DOHH2 (cell line): Measurements from ENCODE around the gene CD2AP.

Experiments used
- H3F3A ChIP-seq: fragments of 200-600 bp; sonication (generic), shearing (Covaris generic); 2 replicates; pipeline ENCODE4 v1.6.0; 2016; ENCODE audit warnings: antibody characterized with exemption, mild to moderate bottlenecking; ENCODE audit not compliant: control insufficient read depth, insufficient read depth
- H3K27ac ChIP-seq: fragments of 200-600 bp; sonication (generic); 2 replicates; pipeline ENCODE4 v1.5.1; 2014; ENCODE audit warnings: low read depth, mild to moderate bottlenecking, low read length, moderate library complexity
- H3K27me3 ChIP-seq: fragments of 200-600 bp; sonication (generic); 2 replicates; pipeline ENCODE4 v1.6.1; 2014; ENCODE audit warnings: mild to moderate bottlenecking, low read length, mixed read lengths; ENCODE audit not compliant: control insufficient read depth
- H3K36me3 ChIP-seq: fragments of 200-600 bp; sonication (generic); 2 replicates; pipeline ENCODE4 v1.6.1; 2014; ENCODE audit warnings: mild to moderate bottlenecking, low read length, moderate library complexity, mixed read lengths; ENCODE audit not compliant: control insufficient read depth
- H3K4me1 ChIP-seq: fragments of 200-600 bp; sonication (generic); 2 replicates; pipeline ENCODE4 v1.6.1; 2014; ENCODE audit warnings: mild to moderate bottlenecking, low read length, mixed read lengths; ENCODE audit not compliant: control insufficient read depth
- H3K4me2 ChIP-seq: fragments of 200-600 bp; sonication (generic); 2 replicates; pipeline ENCODE4 v1.6.0; 2014; ENCODE audit warnings: mild to moderate bottlenecking, low read length, moderate library complexity
- H3K4me3 ChIP-seq: fragments of 200-600 bp; sonication (generic); 2 replicates; pipeline ENCODE4 v1.5.1; 2014; ENCODE audit warnings: mild to moderate bottlenecking, low read length, mixed read lengths
- H3K79me2 ChIP-seq: fragments of 200-600 bp; sonication (generic); 2 replicates; pipeline ENCODE4 v1.6.1; 2014; ENCODE audit warnings: mild to moderate bottlenecking, low read length, mixed read lengths; ENCODE audit not compliant: control insufficient read depth
- H3K9me2 ChIP-seq: fragments of 200-600 bp; sonication (generic); replicated peaks from 2 replicates; pipeline ENCODE4 v1.6.1; 2014; ENCODE audit warnings: mild to moderate bottlenecking, low read length, mixed read lengths; ENCODE audit not compliant: control insufficient read depth
- H3K9me3 ChIP-seq: fragments of 200-600 bp; sonication (generic); 2 replicates; pipeline ENCODE4 v1.6.1; 2014; ENCODE audit warnings: antibody characterized with exemption, low read length, mixed read lengths; ENCODE audit not compliant: control insufficient read depth, insufficient read depth
- H4K20me1 ChIP-seq: fragments of 200-600 bp; sonication (generic); 2 replicates; pipeline ENCODE4 v1.6.0; 2014; ENCODE audit warnings: low read depth, mild to moderate bottlenecking, antibody characterized with exemption, low read length, moderate library complexity; ENCODE audit not compliant: control insufficient read depth, insufficient read depth
- CTCF ChIP-seq: fragments of 200-600 bp; sonication (generic); IDR thresholded peaks from one replicate; pipeline ENCODE4 v1.5.1; 2014; ENCODE audit warnings: antibody characterized with exemption, mild to moderate bottlenecking, low read depth, low read length; ENCODE audit not compliant: poor library complexity, severe bottlenecking
- EZH2phosphoT487 ChIP-seq: fragments of 200-600 bp; sonication (generic); IDR thresholded peaks from 2 replicates; pipeline ENCODE4 v1.6.1; 2017; ENCODE audit warnings: borderline replicate concordance, mild to moderate bottlenecking, antibody characterized with exemption, low read length, moderate library complexity, mixed read lengths

The CD2AP gene

GRCh38 chr6:47483516-47483852 lies 5.9 kb downstream of the CD2AP start:
- Histone ChIP-seq H4K20me1 (peaks cover 26% of the 10 kb centered on the region; the same call in 1 of the 2 replicates), H3K36me3 (peaks cover 11% of the 10 kb centered on the region), H3K79me2 (peaks cover 100% of the 10 kb centered on the region), H3K4me1 (peaks cover 50% of the 10 kb centered on the region), H3K9me2 (no peaks in the 10 kb centered on the region), H3K9me3 (no peaks in the 10 kb centered on the region), H3K4me2 (no peak overlapping the region), H3K27ac (no peak overlapping the region), H3K27me3 (no peaks in the 10 kb centered on the region), H3F3A (0 out of 2 replicates have a peak, but pooled peaks cover 2% of the 10 kb centered on the region), H3K4me3 (no peak overlapping the region)
- TF ChIP-seq CTCF: no peak
- no peak for TF ChIP-seq EZH2phosphoT487

- Histone ChIP-seq H3K27ac (no peak overlapping the region), H4K20me1 (peaks cover 26% of the 10 kb centered on the region; the same call in 1 of the 2 replicates)
Measured at GRCh38 chr6:47483853-47484546, 6.4 kb downstream of the CD2AP start.

DNA sequence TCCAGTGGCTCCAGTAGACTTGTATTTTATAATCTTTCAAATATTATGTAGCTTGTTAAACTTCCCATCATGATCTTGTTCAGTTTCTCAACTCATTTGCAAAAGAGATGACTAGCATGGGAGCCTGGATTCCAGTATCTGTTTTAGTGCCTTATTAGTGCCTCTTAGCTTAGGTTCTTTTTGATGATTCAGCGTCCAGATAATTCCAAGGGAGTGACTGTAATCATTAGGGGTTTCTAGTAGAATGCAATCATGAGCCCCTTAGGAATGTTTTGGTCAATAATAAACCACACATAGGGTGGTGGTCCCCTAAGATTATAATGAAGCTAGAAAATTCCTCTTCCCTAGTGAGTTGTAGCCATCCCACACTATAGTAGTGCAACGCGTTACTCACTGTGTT lies 7.0 kb downstream of the CD2AP start:
- no peaks in the 10 kb centered on the region for H3K9me3 ChIP-seq
- no peaks in the 10 kb centered on the region for H3K9me2 ChIP-seq
- H3K4me2 ChIP-seq: no peak overlapping the region
- no peaks in the 10 kb centered on the region for H3K27me3 ChIP-seq
- H3K27ac ChIP-seq: no peak overlapping the region
- H3K79me2 ChIP-seq: peaks cover 100% of the 10 kb centered on the region
- peaks cover 28% of the 10 kb centered on the region; the same call in 1 of the 2 replicates for H4K20me1 ChIP-seq
- H3K4me1 ChIP-seq: peaks cover 52% of the 10 kb centered on the region
- TF ChIP-seq EZH2phosphoT487: no peak
- TF ChIP-seq CTCF: no peak
- no peak overlapping the region for H3K4me3 ChIP-seq
- H3K36me3 ChIP-seq: peaks cover 8% of the 10 kb centered on the region
- H3F3A ChIP-seq: 0 out of 2 replicates have a peak, but pooled peaks cover 2% of the 10 kb centered on the region

More at GRCh38 chr6:47483853-47484546, 6.4 kb downstream of the CD2AP start:
- no peak for TF ChIP-seq CTCF
- no peak for TF ChIP-seq EZH2phosphoT487
- no peaks in the 10 kb centered on the region for H3K27me3 ChIP-seq
- H3K4me3 ChIP-seq: no peak overlapping the region
- no peaks in the 10 kb centered on the region for H3K9me3 ChIP-seq
- 0 out of 2 replicates have a peak, but pooled peaks cover 2% of the 10 kb centered on the region for H3F3A ChIP-seq
- no peak overlapping the region for H3K4me2 ChIP-seq
- peaks cover 8% of the 10 kb centered on the region for H3K36me3 ChIP-seq
- H3K79me2 ChIP-seq: peaks cover 100% of the 10 kb centered on the region
- H3K4me1 ChIP-seq: peaks cover 50% of the 10 kb centered on the region
- H3K9me2 ChIP-seq: no peaks in the 10 kb centered on the region
